Measurements from ENCODE around the gene PDIK1L.
"Not testable (repeated sequence)": the region's sequence is repeated elsewhere in the genome, so short reads cannot be mapped to it uniquely, and the experiment has no call there.

Gene PDIK1L

DNA sequence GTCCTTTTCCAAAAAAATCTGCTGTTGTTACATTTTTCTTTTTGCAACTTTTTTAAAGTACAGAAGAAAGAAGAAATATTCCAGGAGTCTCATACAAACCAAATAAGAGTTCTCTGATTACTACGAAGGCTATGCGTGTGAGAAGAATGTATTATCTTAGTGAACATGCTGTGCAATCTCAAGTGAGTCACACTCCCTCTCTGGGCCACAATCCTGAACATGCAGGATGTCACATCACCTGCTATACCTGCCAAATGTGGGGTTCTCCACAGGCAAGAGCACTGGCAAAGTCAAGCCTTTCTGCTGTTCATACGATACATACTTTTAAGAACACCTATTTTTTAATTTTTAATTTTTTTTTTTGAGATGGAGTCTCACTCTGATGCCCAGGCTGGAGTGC, 22.5 kb upstream of the PDIK1L start:
- no peak for DNase-seq (ENCODE audit: insufficient read length, low spot score)
- TF ChIP-seq, protein P1, sequence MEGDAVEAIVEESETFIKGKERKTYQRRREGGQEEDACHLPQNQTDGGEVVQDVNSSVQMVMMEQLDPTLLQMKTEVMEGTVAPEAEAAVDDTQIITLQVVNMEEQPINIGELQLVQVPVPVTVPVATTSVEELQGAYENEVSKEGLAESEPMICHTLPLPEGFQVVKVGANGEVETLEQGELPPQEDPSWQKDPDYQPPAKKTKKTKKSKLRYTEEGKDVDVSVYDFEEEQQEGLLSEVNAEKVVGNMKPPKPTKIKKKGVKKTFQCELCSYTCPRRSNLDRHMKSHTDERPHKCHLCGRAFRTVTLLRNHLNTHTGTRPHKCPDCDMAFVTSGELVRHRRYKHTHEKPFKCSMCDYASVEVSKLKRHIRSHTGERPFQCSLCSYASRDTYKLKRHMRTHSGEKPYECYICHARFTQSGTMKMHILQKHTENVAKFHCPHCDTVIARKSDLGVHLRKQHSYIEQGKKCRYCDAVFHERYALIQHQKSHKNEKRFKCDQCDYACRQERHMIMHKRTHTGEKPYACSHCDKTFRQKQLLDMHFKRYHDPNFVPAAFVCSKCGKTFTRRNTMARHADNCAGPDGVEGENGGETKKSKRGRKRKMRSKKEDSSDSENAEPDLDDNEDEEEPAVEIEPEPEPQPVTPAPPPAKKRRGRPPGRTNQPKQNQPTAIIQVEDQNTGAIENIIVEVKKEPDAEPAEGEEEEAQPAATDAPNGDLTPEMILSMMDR (IDR thresholded peaks at IDR 0.05; ENCODE audit: insufficient read depth, missing control alignments): no peak
- FAIRE-seq: no peak

DNA sequence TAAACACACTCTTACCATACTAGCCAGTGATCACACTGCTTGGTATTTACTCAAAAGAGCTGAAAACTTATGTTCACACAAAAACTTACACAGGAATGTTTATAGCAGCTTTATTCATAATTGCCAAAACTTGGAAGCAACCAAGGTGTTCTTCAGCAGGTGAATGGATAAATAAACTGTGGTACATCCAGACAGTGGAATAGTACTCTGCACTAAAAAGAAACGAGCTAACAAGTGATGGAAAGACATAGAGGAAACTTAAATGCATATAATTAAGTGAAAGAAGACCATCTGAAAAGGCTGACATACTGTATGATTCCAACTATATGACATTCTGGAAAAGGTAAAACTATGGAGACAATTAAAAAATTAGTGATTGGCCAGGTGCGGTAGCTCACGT, 20.7 kb upstream of the PDIK1L start:
- DNase-seq (ENCODE audit: insufficient read length, low spot score) (no peak), FAIRE-seq (no peak)
- TF ChIP-seq, protein P1 (IDR thresholded peaks at IDR 0.05; ENCODE audit: insufficient read depth, missing control alignments): no peak

DNA sequence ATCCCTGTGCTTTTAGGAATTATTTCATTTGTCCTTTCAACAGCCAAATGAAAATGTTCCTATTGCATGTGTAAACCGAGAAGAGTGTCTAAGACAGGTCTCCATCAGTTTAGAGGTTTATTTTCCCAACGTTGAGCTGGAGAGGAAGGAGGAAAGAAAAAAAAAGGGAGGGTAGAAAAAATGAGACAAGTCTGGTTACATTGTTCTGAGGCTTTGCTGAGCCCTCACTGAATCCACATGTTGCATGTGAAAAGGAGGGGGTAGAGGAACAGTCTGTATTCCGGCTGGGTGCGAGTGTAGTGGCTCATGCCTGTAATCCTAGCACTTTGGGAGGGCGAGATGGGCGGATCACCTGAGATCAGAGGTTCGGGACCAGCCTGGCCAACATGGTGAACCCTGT, 19.2 kb upstream of the PDIK1L start:
- FAIRE-seq (no peak), DNase-seq (ENCODE audit: insufficient read length, low spot score) (no peak)
- TF ChIP-seq, protein P1 (IDR thresholded peaks at IDR 0.05; ENCODE audit: insufficient read depth, missing control alignments): no peak

DNA sequence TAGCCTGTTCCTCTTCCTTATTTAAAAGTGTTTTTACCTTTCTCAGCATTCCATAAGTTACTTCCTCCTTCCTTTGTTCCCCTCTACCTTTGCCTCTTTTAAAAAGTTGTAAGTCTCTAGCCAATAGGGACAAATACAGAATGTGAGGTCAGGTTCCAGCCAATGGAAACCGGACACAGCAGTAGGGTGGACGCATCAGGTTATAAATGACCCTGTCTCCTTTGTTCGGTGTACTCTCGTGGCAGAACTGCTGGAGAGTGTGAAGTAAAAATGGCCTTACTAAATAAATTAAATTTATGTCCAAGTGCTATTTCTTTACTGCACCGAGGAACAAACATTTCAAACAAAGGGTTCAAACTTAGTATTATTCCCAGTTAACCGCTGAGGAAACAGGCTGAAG, 18.1 kb upstream of the PDIK1L start:
- DNase-seq (ENCODE audit: insufficient read length, low spot score); FAIRE-seq: not testable (repeated sequence)

DNA sequence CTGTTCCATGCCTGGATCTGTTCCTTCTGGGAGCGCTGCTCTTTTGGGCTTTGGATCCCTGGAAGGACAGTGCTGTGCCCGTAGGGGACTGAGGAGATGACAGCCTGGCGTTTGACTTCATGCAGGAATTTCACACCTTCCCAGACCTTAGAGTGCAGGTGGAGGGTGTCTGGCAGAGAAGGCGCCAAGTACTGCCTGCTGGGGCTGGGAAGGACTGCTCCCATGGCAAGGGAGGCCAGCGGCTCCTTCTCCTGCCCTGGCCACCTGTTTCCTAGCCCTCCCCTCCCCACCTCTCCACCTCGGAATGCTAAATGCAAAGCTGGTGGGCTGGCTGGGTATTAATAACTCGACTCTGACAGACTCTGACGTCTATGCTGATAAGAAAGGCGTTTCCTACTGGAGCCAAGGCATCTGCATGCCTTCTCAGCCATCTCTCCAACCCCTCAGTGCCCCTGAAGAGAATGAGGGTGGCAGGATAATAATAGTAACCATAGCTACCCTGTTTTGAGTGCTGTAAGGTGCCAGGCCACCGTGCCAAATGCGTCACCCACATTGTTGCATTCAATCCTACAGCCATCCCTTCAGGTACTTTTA, 17.5 kb upstream of the PDIK1L start:
- DNase-seq (ENCODE audit: insufficient read length, low spot score) (no peak), FAIRE-seq (no peak)
- TF ChIP-seq, protein P1 (IDR thresholded peaks at IDR 0.05; ENCODE audit: insufficient read depth, missing control alignments): no peak

DNA sequence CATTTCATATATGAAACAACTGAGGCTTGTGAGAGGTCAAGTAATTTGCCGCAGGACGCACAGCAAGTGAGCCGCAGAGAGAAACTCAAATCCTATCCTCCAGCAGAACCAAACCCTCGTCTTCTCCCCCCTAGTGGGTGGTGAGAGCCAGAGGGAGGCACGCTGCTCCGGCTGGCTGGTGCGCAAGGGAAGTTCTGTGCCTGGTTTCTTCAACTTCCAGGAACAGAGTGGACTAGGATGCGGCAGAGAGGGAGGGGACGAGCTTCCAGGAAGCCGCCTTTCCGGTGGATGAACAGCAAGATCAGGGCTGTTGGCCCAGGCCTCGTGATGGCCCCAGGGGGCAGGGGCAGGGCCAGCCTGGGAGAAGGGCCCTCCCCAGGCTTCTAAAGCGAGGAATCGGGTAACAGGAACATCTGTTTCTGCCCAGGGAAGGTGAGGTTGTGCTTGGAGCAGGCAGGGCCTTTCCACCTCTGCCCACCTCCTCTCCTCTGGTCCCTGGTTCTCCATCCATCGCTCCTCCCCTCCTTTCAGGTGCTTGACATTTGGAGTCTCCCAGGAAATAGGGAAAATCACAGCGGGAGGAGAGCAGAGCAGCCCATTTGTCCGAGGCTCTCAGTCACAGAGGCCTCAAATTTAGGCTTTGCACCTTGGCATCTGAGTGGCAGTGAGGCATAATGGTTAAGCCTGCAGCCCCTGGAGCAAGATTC, 16.8 kb upstream of the PDIK1L start:
- TF ChIP-seq, protein P1 (IDR thresholded peaks at IDR 0.05; ENCODE audit: insufficient read depth, missing control alignments): no peak
- no peak for FAIRE-seq

DNA sequence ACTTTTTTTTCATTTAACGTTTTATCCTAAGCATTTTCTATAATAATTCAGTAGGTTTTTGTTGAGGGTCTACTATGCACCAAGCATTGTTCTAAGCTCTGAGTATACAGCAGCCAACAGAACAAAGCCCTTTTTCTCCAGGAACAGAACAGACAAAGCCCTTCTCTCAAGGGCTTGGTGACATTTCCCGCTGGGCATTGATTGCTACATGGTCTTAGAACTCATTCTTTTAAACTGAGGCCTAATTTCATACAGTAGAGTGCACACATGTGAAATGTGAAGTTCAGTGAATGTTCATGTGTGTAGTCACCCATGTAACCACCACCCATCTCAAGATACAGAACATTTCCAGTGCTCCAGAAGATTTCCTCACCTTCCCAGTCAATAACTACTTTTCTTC, 15.2 kb upstream of the PDIK1L start:
- DNase-seq (ENCODE audit: insufficient read length, low spot score) (no peak), FAIRE-seq (no peak)
- TF ChIP-seq, protein P1 (IDR thresholded peaks at IDR 0.05; ENCODE audit: insufficient read depth, missing control alignments): no peak

More for the DNA sequence above, 16.8 kb upstream of the PDIK1L start:
- DNase-seq (ENCODE audit: insufficient read length, low spot score): no peak
